Measurements from ENCODE around the gene KRTAP1-1. TPM values are rescaled to one million over a fixed set of nuclear protein-coding genes. Genes with fewer than 3 reads are reported as not detected.
"Not testable (repeated sequence)": the region's sequence is repeated elsewhere in the genome, so short reads cannot be mapped to it uniquely, and the experiment has no call there.

Gene KRTAP1-1, protein sequence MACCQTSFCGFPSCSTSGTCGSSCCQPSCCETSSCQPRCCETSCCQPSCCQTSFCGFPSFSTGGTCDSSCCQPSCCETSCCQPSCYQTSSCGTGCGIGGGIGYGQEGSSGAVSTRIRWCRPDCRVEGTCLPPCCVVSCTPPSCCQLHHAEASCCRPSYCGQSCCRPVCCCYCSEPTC
- not detected for polyA plus RNA-seq (2012; ENCODE audit: missing spikeins)

DNA sequence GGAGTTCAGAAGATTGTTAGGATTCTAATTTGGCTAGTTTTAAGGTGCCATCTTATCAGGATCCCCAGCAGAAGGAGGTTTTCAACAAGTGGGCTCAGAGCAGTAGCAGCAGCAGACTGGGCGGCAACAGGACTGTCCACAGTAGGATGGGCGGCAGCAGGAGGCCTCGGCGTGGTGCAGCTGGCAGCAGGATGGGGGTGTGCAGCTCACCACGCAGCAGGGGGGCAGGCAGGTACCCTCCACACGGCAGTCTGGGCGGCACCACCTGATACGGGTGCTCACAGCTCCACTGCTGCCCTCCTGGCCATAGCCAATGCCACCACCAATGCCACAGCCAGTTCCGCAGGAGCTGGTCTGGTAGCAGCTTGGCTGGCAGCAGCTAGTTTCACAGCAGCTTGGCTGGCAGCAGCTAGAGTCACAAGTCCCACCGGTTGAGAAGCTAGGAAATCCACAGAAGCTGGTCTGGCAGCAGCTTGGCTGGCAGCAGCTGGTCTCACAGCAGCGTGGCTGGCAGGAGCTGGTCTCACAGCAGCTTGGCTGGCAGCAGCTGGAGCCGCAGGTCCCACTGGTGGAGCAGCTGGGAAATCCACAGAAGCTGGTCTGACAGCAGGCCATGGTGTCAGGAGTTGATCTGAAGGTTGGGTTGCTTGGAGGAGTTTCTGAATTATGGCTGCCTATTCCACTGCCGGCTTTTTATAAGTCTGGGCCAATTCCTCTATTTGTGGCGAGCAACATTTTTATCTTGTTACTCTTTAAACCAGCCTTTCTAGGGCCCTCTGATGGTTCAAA lies at the start of gene KRTAP1-1:
Gene KRTAP1-1, minus strand, starts transcription at position 668 of the 789 bp plus-strand sequence. Its CDS starts 53 bp downstream, at position 615.
- not testable (repeated sequence) for FAIRE-seq; DNase-seq (ENCODE audit: insufficient read length)

DNA sequence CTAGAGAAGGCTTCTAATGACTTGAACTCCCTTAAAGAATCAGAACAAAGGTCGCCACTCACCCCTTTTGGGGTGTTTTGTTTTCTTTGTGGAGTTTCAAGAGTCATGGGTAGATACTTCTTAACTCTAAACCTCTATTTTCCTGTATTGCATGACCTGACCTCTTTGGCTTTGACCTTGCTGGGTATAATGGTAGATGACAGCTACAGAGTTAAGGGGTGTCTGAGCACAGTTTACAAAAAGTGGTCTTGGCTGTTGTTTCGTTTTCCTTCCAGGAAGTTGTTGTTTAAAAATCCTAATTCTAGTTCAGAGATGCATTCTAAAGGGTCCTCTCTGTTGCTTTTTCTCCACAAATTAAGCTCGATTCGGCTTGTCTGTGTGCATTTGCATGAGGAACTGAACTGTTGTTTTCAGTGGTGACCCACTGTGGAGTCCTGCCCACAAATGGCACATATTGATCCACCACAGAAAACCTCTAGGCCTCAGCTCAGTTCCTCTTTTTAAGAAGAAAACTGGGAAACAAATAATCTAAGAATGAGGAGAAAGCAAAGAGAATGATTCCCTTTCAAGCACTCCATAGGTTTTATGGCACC lies 47.6 kb upstream of the KRTAP1-1 start:
- not testable (repeated sequence) for DNase-seq (ENCODE audit: insufficient read length); FAIRE-seq

DNA sequence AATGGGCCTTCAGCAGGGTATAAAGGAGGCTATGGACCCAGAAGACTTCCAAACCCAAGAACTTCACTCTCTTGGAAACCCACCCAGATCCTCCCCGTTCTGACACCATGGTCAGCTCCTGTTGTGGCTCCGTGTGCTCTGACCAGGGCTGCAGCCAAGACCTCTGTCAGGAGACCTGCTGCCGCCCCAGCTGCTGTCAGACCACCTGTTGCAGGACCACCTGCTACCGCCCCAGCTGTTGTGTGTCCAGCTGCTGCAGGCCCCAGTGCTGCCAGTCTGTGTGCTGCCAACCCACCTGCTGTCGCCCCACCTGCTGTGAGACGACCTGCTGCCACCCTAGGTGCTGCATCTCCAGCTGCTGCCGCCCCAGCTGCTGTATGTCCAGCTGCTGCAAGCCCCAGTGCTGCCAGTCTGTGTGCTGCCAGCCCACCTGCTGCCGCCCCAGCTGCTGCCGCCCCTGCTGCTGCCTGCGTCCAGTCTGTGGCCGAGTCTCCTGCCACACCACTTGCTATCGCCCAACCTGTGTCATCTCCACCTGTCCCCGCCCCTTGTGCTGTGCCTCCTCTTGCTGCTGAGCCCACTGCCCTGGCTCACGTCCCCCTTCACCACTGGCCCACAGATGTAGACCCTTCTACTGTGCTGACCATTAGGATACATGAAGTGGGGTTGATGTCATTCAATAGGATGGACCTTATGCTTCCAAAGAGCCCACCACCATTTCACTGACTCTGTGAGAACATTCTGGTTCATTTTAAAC lies 43.0 kb upstream of the KRTAP1-1 start, which contains the start of gene KRTAP4-7:
Gene KRTAP4-7, plus strand, starts transcription at position 51 of the 757 bp plus-strand sequence. Its CDS starts 57 bp downstream, at position 108.
- not testable (repeated sequence) for DNase-seq (ENCODE audit: insufficient read length); FAIRE-seq

DNA sequence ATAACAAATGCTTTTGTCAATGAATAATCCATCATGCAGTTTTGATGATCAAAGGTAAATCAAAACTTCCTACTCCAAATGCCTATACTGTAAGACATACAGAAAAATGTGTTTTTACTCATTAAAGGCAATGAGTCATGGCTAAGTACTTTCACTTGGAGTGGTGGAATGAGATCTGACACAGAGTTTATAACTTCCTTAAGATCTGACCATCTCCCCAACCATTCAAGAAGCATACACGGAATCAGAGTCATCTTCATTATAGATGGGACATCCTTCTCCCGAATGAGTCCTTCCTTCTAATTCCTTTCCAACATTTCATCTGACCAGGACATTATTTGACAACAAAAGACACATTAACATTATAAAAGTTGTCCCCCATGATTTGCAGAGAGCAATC lies 42.2 kb upstream of the KRTAP1-1 start:
- DNase-seq (ENCODE audit: insufficient read length); FAIRE-seq: not testable (repeated sequence)

DNA sequence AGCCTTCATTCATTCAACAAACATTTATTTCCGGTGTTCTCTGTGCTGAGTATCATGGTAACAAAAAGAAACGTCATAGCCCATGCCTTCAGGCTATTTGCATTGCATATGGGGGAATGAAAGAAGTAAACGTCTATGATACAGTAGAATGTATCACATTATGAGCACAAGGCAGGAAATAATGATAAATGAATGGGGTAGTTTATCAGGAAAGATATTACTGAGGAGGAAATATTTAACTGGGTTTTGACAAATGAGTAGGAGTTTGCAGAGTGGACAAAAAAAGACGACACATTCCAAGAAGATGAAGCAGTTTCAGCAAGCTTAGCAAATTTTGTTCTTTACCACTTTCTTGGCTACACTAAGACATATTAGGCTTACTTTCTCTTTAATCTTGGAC lies 41.4 kb upstream of the KRTAP1-1 start:
- FAIRE-seq (no peak), DNase-seq (ENCODE audit: insufficient read length) (no peak)
- TF ChIP-seq TAF1 (IDR thresholded peaks at IDR 0.05; ENCODE audit: borderline replicate concordance, low read depth, low read length) (no peak), POLR2A (IDR thresholded peaks at IDR 0.05; ENCODE audit: low read depth, low read length) (no peak), POLR2AphosphoS5 (IDR thresholded peaks at IDR 0.05; ENCODE audit: low read depth, low read length) (no peak)

DNA sequence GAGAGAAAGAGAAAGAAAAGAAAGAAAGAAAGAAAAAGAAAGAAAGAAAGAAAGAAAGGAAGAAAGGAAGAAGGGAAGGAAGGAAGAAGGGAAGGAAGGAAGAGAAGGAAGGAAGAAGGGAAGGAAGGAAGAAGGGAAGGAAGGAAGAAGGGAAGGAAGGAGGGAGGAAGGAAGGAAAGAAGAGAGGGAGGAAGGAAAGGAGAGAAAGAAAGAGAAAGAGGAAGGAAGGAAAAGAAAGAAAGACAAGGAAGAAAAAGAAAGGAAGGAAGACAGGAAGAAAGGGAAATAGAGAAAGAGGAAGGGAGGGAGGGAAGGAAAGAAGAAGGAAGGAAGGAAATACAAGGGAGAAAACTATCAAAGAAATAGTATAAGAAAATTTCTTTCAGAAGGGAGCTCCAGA lies 35.5 kb upstream of the KRTAP1-1 start:
- TF ChIP-seq TAF1 (IDR thresholded peaks at IDR 0.05; ENCODE audit: borderline replicate concordance, low read depth, low read length) (no peak), POLR2AphosphoS5 (IDR thresholded peaks at IDR 0.05; ENCODE audit: low read depth, low read length) (no peak), POLR2A (IDR thresholded peaks at IDR 0.05; ENCODE audit: low read depth, low read length) (no peak)
- FAIRE-seq, result no peak

DNA sequence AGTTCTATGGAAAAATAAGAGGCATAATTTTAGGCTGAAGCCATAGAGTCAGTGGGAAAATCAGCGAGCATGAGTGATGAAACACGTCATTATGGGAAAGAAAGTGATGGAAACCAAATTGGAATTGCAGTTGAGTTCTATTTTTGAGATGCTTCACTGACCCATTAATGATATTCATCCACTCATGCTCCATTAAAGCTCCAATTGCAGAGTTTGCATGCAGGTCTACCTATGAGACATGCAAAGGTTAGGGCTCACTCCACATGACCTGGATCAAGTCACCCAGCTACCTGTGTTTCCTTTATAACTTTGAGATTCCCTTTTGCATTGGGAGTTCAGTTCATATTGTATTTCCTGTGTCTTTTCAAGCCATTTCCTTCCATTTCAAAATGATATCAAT lies 32.4 kb upstream of the KRTAP1-1 start:
- no peak for FAIRE-seq
- no peak for TF ChIP-seq TAF1 (IDR thresholded peaks at IDR 0.05; ENCODE audit: borderline replicate concordance, low read depth, low read length)
- no peak for TF ChIP-seq POLR2AphosphoS5 (IDR thresholded peaks at IDR 0.05; ENCODE audit: low read depth, low read length)
- no peak for TF ChIP-seq POLR2A (IDR thresholded peaks at IDR 0.05; ENCODE audit: low read depth, low read length)

More for the DNA sequence above, 35.5 kb upstream of the KRTAP1-1 start:
- DNase-seq (ENCODE audit: insufficient read length), result no peak

DNA sequence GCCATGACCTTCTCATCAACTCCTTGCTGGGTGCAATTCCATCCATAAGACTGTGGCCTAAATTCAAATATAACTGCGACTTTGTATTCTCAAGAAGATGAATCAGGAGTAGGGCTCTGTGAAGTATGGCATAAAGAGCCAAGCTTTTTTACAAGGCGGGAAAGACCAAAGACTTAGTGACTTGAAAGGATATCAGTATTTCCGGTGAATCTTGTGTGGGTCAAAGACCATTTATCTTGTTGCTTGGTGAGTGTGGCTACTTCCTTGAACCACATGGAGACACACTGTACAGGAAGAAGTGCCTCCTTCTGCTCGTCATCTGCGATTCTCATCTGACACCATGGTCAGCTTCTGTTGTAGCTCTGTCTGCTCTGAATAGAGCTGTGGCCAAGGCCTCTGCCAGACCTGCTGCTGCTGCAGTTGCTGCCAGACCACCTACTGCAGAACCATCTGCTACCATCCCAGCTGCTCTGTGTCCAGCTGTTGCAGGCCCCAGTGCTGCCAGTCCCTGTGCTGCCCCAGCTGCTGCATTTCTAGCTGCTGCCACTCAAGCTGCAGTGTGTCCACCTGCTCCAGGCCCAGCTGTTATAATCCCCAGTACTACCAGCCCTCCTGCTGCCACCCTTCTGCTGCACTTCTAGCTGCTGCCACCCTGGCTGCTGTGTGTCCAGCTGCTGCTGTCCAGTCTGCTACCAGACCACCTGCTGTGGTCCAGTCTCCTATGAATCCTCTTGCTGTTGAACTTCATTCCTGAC lies 30.5 kb upstream of the KRTAP1-1 start:
- DNase-seq (ENCODE audit: insufficient read length) (no peak), FAIRE-seq (no peak)
- TF ChIP-seq POLR2AphosphoS5 (IDR thresholded peaks at IDR 0.05; ENCODE audit: low read depth, low read length) (no peak), POLR2A (IDR thresholded peaks at IDR 0.05; ENCODE audit: low read depth, low read length) (no peak), TAF1 (IDR thresholded peaks at IDR 0.05; ENCODE audit: borderline replicate concordance, low read depth, low read length) (no peak)

More for the DNA sequence above, 32.4 kb upstream of the KRTAP1-1 start:
- DNase-seq (ENCODE audit: insufficient read length), result no peak

DNA sequence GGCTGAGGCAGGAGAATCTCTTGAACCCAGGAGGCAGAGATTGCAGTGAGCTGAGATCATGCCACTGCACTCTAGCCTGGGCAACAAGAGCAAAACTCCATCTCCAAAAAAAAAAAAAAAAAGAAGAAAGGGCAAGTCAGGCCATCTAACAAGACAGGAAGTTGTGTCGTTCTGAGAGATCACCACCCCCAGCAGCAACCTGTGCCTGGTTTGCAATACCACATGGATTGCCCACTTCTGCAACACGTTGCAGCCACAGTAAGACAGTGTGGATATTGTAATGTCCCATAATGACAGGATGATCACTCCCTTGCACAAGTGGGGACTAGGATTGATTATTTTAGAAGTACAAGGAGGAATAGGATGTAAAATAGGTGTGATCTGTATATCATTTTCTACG lies 27.8 kb upstream of the KRTAP1-1 start:
- DNase-seq (ENCODE audit: insufficient read length), result no peak
- no peak for FAIRE-seq
- TF ChIP-seq POLR2AphosphoS5 (IDR thresholded peaks at IDR 0.05; ENCODE audit: low read depth, low read length) (no peak), POLR2A (IDR thresholded peaks at IDR 0.05; ENCODE audit: low read depth, low read length) (no peak), TAF1 (IDR thresholded peaks at IDR 0.05; ENCODE audit: borderline replicate concordance, low read depth, low read length) (no peak)

DNA sequence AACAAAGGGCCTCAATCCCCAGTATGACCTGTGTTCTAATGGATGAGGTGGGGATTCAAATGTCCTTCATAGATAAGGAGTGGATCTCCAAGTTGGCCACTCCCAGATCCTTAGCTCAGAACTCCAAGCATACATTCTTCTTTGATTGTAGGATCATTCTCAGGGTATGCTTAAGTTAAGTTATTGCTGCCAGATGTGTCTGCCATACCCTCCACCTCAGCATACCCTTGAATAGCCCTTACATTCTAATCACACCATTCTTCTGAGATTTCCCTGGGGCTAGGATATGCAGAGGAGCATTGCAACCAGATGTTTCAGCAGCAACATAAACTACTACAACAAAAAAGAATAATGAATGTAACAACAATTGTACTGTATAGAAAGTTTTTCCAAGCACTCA lies 26.0 kb upstream of the KRTAP1-1 start:
- no peak for TF ChIP-seq TAF1 (IDR thresholded peaks at IDR 0.05; ENCODE audit: borderline replicate concordance, low read depth, low read length)
- no peak for TF ChIP-seq POLR2A (IDR thresholded peaks at IDR 0.05; ENCODE audit: low read depth, low read length)
- TF ChIP-seq POLR2AphosphoS5 (IDR thresholded peaks at IDR 0.05; ENCODE audit: low read depth, low read length), result no peak
- FAIRE-seq (no peak), DNase-seq (ENCODE audit: insufficient read length) (no peak)

DNA sequence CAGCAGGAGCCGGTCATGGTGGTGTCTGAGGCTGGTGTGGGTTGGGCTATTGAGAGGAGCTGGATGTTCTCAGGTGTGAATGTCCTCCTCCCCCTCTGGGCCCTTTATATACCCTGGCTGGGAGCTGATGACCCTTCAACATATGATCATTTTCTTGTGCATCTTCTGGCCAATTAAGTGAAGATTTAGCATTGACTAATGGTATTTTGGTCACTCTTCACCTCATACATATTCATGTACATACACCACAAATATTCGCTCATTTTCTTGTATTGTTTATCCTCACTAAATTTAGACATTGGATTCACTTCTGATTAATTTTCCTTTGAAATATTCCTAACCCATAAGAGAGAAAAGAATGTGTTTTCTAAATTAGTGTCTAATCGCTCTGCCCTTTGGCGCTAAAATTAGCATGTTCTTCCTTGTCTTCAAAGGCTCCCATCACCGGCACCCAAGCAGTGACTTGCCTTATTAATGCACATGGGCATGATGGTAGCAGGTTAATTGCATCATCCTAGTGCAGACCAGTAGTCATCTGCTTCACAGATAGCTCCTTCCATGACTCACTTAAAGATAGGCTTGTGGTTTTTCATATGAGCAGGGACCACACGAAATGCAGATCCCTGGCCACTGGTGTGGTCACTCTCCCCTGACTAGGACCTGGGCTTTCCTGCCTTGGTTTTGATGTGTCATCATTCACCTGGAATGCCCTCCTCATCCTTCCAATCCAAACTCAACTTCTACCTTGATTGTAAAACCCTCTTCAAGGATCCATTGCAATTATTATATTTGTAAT lies 24.8 kb upstream of the KRTAP1-1 start, which contains the start of gene KRTAP2-4:
Gene KRTAP2-4, minus strand, starts transcription at position 51 of the 796 bp plus-strand sequence. Its CDS starts 34 bp downstream, at position 17.
- no peak for TF ChIP-seq POLR2AphosphoS5 (IDR thresholded peaks at IDR 0.05; ENCODE audit: low read depth, low read length)
- DNase-seq (ENCODE audit: insufficient read length), result no peak
- FAIRE-seq, result no peak

DNA sequence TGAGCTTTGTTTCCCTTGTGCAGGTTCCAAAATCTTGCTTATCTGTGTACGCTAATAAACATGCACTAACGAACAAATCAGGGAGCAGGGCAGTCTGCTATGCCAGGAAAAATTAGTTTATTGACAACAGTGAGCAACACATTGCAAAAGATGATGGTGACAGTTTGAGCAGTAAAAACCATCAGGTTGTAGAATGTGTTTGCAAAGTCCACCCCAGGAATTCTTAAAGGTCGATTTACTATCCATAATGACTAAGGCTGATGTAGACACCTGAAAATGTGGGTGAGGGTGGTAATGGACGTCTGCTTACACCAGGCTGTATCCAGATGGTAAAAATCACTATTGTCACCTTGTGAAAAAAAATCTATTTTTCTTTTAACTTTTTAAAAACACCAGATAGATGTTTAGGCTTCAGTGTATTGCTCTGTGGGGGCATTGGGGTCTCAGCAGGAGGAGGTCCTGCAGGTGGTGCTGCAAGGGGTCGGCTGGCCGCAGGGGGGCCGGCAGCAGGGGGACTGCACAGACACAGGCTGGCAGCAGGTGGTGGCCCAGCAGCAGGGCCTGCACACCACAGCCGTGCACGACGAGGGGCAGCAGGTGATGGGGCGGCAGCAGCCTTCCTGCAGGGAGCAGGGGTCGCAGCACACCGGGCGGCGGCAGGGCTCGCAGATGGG lies 23.9 kb upstream of the KRTAP1-1 start:
- not testable (repeated sequence) for FAIRE-seq; DNase-seq (ENCODE audit: insufficient read length)

Data from GM12892 (cell line).